ENCODE measurements around the gene FHAD1. TPM values are rescaled to one million over a fixed set of nuclear protein-coding genes. Genes with fewer than 3 reads are reported as not detected.

The FHAD1 gene
- 7.0 TPM for total RNA-seq (ENCODE audit: insufficient read depth, low replicate concordance)

GRCh38 chr1:15246960-15247614 lies at the start of gene FHAD1:
Gene FHAD1 (plus strand): TSS chr1:15247223. CDS start chr1:15251785, 4,562 bp downstream.
- DNase-seq (ENCODE audit: low spot score): peak; percentile 57

- DNase-seq (ENCODE audit: low spot score): no peak
These were observed 49.2 kb upstream of the FHAD1 start for GRCh38 chr1:15197591-15198447.

GRCh38 chr1:15198684-15199083 lies 48.3 kb upstream of the FHAD1 start:
- no peak for DNase-seq (ENCODE audit: low spot score)

- no peak for DNase-seq (ENCODE audit: low spot score)
These were observed 45.8 kb upstream of the FHAD1 start for GRCh38 chr1:15201221-15201620.

GRCh38 chr1:15201849-15202551 lies 45.0 kb upstream of the FHAD1 start:
- DNase-seq (ENCODE audit: low spot score): peak; percentile 46

- DNase-seq (ENCODE audit: low spot score): no peak
These were observed 42.1 kb upstream of the FHAD1 start for GRCh38 chr1:15204931-15205330.

- no peak for DNase-seq (ENCODE audit: low spot score)
These were observed 41.3 kb upstream of the FHAD1 start for GRCh38 chr1:15205586-15206346.

GRCh38 chr1:15206418-15207030 lies 40.5 kb upstream of the FHAD1 start:
- no peak for DNase-seq (ENCODE audit: low spot score)

GRCh38 chr1:15207031-15207828 lies 39.8 kb upstream of the FHAD1 start:
- no peak for DNase-seq (ENCODE audit: low spot score)

GRCh38 chr1:15207829-15208429 lies 39.1 kb upstream of the FHAD1 start:
- no peak for DNase-seq (ENCODE audit: low spot score)

- DNase-seq (ENCODE audit: low spot score): no peak
These were observed 36.2 kb upstream of the FHAD1 start for GRCh38 chr1:15210651-15211375.

GRCh38 chr1:15211424-15211823 lies 35.6 kb upstream of the FHAD1 start:
- DNase-seq (ENCODE audit: low spot score): no peak

- no peak for DNase-seq (ENCODE audit: low spot score)
These were observed 34.6 kb upstream of the FHAD1 start for GRCh38 chr1:15212216-15212953.

GRCh38 chr1:15212954-15213291 lies 34.1 kb upstream of the FHAD1 start:
- no peak for DNase-seq (ENCODE audit: low spot score)

GRCh38 chr1:15213341-15213821 lies 33.6 kb upstream of the FHAD1 start:
- peak; percentile 90 for DNase-seq (ENCODE audit: low spot score)

- peak; percentile 91 for DNase-seq (ENCODE audit: low spot score)
These were observed 32.5 kb upstream of the FHAD1 start for GRCh38 chr1:15214527-15214926.

GRCh38 chr1:15215116-15215515 lies 31.9 kb upstream of the FHAD1 start:
- no peak for DNase-seq (ENCODE audit: low spot score)

GRCh38 chr1:15217654-15218053 lies 29.4 kb upstream of the FHAD1 start:
- DNase-seq (ENCODE audit: low spot score): no peak

Measured in umbilical cord (tissue), 2 donors.